ENCODE measurements around the gene MSI2.

MSI2 gene

GRCh38 chr17:57533684-57534305, 277.5 kb downstream of the MSI2 start:
- no peak for DNase-seq

- no peak for DNase-seq
Measured at GRCh38 chr17:57534863-57535248, 278.5 kb downstream of the MSI2 start.

- no peak for DNase-seq
Measured at GRCh38 chr17:57535249-57535966, 279.1 kb downstream of the MSI2 start.

GRCh38 chr17:57536289-57536688, 280.0 kb downstream of the MSI2 start:
- no peak for DNase-seq

GRCh38 chr17:57536789-57537523, 280.6 kb downstream of the MSI2 start:
- DNase-seq: no peak

GRCh38 chr17:57537524-57538410, 281.4 kb downstream of the MSI2 start:
- DNase-seq: no peak

- no peak for DNase-seq
Measured at GRCh38 chr17:57538736-57539456, 282.6 kb downstream of the MSI2 start.

- no peak for DNase-seq
Measured at GRCh38 chr17:57539529-57540301, 283.4 kb downstream of the MSI2 start.

GRCh38 chr17:57540596-57540995, 284.3 kb downstream of the MSI2 start:
- DNase-seq: no peak

- DNase-seq: no peak
Measured at GRCh38 chr17:57541049-57541448, 284.7 kb downstream of the MSI2 start.

- no peak for DNase-seq
Measured at GRCh38 chr17:57541472-57542394, 285.4 kb downstream of the MSI2 start.

GRCh38 chr17:57542510-57542909, 286.2 kb downstream of the MSI2 start:
- no peak for DNase-seq

- DNase-seq: no peak
Measured at GRCh38 chr17:57543230-57543629, 286.9 kb downstream of the MSI2 start.

GRCh38 chr17:57544401-57544800, 288.1 kb downstream of the MSI2 start:
- DNase-seq: no peak

- no peak for DNase-seq
Measured at GRCh38 chr17:57544834-57545463, 288.6 kb downstream of the MSI2 start.

- no peak for DNase-seq
Measured at GRCh38 chr17:57545731-57546342, 289.5 kb downstream of the MSI2 start.

- DNase-seq: no peak
Measured at GRCh38 chr17:57548421-57549410, 292.4 kb downstream of the MSI2 start.

GRCh38 chr17:57549468-57549867, 293.1 kb downstream of the MSI2 start:
- DNase-seq: no peak
